ENCODE results near the gene GIPC3.
"Not testable (repeated sequence)": the region's sequence is repeated elsewhere in the genome, so short reads cannot be mapped to it uniquely, and the experiment has no call there.

GIPC3 gene

GRCh38 chr19:3576696-3577443 is 8.4 kb upstream of the GIPC3 start:
- no peak for DNase-seq (ENCODE audit: low read depth in 2 of 2)

GRCh38 chr19:3577723-3578344 is 7.4 kb upstream of the GIPC3 start:
- DNase-seq (ENCODE audit: low read depth in 2 of 2), result no peak

- no peak for DNase-seq (ENCODE audit: low read depth in 2 of 2)
Measured at GRCh38 chr19:3578390-3578789, 6.9 kb upstream of the GIPC3 start.

- DNase-seq (ENCODE audit: low read depth in 2 of 2), result no peak
Measured at GRCh38 chr19:3580156-3580934, 4.9 kb upstream of the GIPC3 start.

- DNase-seq (ENCODE audit: low read depth in 2 of 2), result not testable (repeated sequence)
Measured at GRCh38 chr19:3581792-3582191, 3.5 kb upstream of the GIPC3 start.

GRCh38 chr19:3584036-3584802 is 1.1 kb upstream of the GIPC3 start:
- DNase-seq (ENCODE audit: low read depth in 2 of 2), result not testable (repeated sequence)

- DNase-seq (ENCODE audit: low read depth in 2 of 2), result peak in 1 of 2 donors; percentile 30
Measured at GRCh38 chr19:3586127-3586626, 899 bp downstream of the GIPC3 start.

GRCh38 chr19:3586707-3587346 is 1.5 kb downstream of the GIPC3 start:
- no peak for DNase-seq (ENCODE audit: low read depth in 2 of 2)

GRCh38 chr19:3589439-3589838 is 4.2 kb downstream of the GIPC3 start:
- no peak for DNase-seq (ENCODE audit: low read depth in 2 of 2)

- DNase-seq (ENCODE audit: low read depth in 2 of 2), result no peak
Measured at GRCh38 chr19:3589949-3590348, 4.7 kb downstream of the GIPC3 start.

- DNase-seq (ENCODE audit: low read depth in 2 of 2), result no peak
Measured at GRCh38 chr19:3590991-3591659, 5.8 kb downstream of the GIPC3 start.

- DNase-seq (ENCODE audit: low read depth in 2 of 2), result no peak
Measured at GRCh38 chr19:3591876-3592613, 6.8 kb downstream of the GIPC3 start.

- DNase-seq (ENCODE audit: low read depth in 2 of 2), result no peak
Measured at GRCh38 chr19:3593156-3593555, 7.9 kb downstream of the GIPC3 start.

GRCh38 chr19:3595521-3596061 is 10.3 kb downstream of the GIPC3 start:
- DNase-seq (ENCODE audit: low read depth in 2 of 2), result no peak

- DNase-seq (ENCODE audit: low read depth in 2 of 2), result no peak
Measured at GRCh38 chr19:3599776-3600187, 14.5 kb downstream of the GIPC3 start.

- no peak for DNase-seq (ENCODE audit: low read depth in 2 of 2)
Measured at GRCh38 chr19:3601021-3601420, 15.7 kb downstream of the GIPC3 start.

- no peak for DNase-seq (ENCODE audit: low read depth in 2 of 2)
Measured at GRCh38 chr19:3603121-3603811, 18.0 kb downstream of the GIPC3 start.

- DNase-seq (ENCODE audit: low read depth in 2 of 2), result no peak
Measured at GRCh38 chr19:3604227-3604986, 19.1 kb downstream of the GIPC3 start.

Measured in activated CD4-positive, alpha-beta T cell treated with anti-CD3 and anti-CD28 coated beads for 24 hours (primary cell).